Measurements from ENCODE around the gene ALOXE3. TPM values are rescaled to one million over a fixed set of nuclear protein-coding genes. Genes with fewer than 3 reads are reported as not detected.
A peak's percentile ranks its signal among the peaks of the same experiment; 100 is the strongest.

The ALOXE3 gene
- total and polyA plus RNA-seq, 4 donors: 0.12 to 0.68 (median 0.28) TPM; not detected in 1

DNA sequence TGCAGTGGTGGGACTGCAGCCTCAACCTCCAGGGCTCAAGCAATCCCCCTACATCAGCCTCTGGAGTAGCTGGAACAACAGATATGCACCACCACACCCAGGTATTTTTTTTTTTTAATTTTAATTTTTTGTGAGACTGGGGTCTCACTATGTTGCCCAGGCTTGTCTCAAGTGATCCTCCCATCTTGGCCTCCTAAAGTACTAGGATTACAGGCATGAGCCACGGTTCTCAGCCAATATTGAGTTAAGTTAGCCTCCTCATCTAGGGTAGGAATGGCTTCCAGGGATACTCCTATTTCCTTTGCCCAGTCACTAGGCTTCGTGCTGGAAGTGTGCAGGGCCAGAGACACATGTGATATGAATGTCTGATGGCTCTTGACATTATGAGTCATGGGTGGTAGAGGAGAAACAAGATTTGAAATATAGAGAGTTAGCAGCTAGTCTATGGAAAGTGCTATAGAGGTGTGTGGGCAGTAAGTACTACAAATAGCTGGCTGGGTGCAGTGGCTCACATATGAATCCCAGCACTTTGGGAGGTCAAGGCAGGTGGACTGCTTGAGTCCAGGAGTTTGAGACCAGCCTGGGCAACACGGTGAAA, 13.6 kb upstream of the ALOXE3 start:
- 71 to 89% methylated on average over 3 of the region's 3 CpGs for WGBS, 2 donors
- H3K27me3 ChIP-seq (ENCODE audit: control insufficient read depth in 3 of 3, insufficient read depth in 3 of 3, low read length in 2 of 3): peaks cover 0 to 21% (median 9%) of the 10 kb centered on the region in 3 donors
- ATAC-seq (ENCODE audit: insufficient read depth, low FRiP score): no peak

DNA sequence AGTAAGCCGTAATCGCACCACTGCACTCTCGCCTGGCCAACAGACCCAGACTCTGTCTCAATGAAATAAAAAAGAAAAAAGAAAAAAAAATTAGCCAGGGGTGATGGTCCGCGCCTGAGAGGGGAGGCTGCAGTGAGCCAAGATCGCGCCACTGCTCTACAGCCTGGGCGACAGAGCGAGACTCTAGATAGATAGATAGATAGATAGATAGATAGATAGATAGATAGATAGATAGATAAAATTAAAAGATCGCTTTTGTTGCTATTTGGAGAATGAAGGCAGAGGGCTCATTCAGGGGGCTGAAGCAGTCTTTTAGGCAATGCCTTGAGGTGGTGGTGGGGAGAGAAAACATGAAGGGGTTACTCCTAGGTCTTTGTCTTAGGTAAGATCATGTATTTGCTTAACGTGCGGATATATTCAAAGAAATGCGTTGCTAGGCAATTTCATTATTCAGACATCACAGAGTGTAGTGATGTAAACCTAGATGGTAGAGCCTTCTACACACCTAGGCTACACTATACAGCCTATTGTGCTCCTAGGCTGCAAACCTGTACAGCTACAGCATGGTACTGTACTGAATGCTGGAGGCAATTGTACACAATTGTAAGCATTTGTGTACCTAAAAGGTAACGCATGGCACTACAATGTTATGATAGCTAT, 9.9 kb upstream of the ALOXE3 start:
- Histone ChIP-seq H3K4me3 (no peak overlapping the region), H3K27me3 (ENCODE audit: control insufficient read depth in 3 of 3, insufficient read depth in 3 of 3, low read length in 2 of 3) (peaks cover 0 to 43% (median 26%) of the 10 kb centered on the region in 3 donors), H3K36me3 (ENCODE audit: control insufficient read depth in 4 of 4, insufficient read depth in 4 of 4, low read length in 4 of 4) (no peaks in the 10 kb centered on the region), H3K9me3 (ENCODE audit: control insufficient read depth in 4 of 4, insufficient read depth in 3 of 4, low read length in 3 of 4) (no peaks in the 10 kb centered on the region), H3K4me1 (ENCODE audit: control insufficient read depth in 5 of 5, insufficient read depth in 5 of 5, low read length in 5 of 5) (peaks cover 0 to 36% (median 18%) of the 10 kb centered on the region in 5 donors), H3K9ac (ENCODE audit: insufficient read depth in 1 of 2, low read length in 2 of 2) (no peak overlapping the region), H3K27ac (ENCODE audit: low read depth in 1 of 2, low read length in 1 of 2) (no peak overlapping the region)
- ATAC-seq (ENCODE audit: insufficient read depth, low FRiP score): no peak
- 79 to 87% methylated on average over 14 of the region's 14 CpGs for WGBS, 2 donors
- TF ChIP-seq CTCF (IDR thresholded peaks at IDR 0.05; ENCODE audit: control extremely low read depth, extremely low read depth): no peak
- DNase-seq: no peak

More for the DNA sequence above, 13.6 kb upstream of the ALOXE3 start:
- no peak for DNase-seq
- no peaks in the 10 kb centered on the region for H3K9me3 ChIP-seq (ENCODE audit: control insufficient read depth in 4 of 4, insufficient read depth in 3 of 4, low read length in 3 of 4)
- no peak for TF ChIP-seq CTCF (IDR thresholded peaks at IDR 0.05; ENCODE audit: control extremely low read depth, extremely low read depth)
- no peak overlapping the region for H3K27ac ChIP-seq (ENCODE audit: low read depth in 1 of 2, low read length in 1 of 2)
- H3K9ac ChIP-seq (ENCODE audit: insufficient read depth in 1 of 2, low read length in 2 of 2): no peak overlapping the region
- H3K4me1 ChIP-seq (ENCODE audit: control insufficient read depth in 5 of 5, insufficient read depth in 5 of 5, low read length in 5 of 5): peaks cover 0 to 6% (median 0%) of the 10 kb centered on the region in 5 donors
- H3K36me3 ChIP-seq (ENCODE audit: control insufficient read depth in 4 of 4, insufficient read depth in 4 of 4, low read length in 4 of 4): no peaks in the 10 kb centered on the region
- no peak overlapping the region for H3K4me3 ChIP-seq

DNA sequence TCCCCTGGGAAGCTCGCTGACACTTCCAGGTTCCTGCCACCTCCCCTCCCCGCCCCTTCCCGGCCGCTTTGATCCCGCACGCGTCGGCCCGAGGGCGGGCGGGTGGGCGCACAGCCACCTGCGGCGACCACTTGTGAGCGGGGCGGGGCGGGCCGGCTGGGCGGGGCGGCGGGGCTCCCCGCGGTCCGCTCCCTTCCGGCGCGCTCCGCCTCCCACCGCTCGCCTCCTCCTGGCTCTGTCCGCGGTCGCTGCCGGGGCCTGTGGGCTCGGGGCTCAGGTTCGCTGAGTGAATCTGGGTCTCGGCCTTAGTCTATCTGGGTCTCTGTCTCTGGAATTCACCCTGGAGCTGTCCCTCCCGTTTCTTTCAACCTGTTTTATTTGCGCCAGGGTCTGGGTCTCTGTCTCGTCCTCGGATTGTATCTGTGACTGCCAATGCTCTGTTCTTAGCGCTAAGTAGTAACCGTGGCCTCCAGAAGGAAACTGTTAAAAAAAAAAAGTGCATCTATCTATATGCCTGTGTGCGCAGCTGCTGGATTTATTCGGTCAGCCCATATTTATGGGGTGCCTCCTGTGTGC, 8.3 kb upstream of the ALOXE3 start:
- peaks cover 0 to 49% (median 32%) of the 10 kb centered on the region in 5 donors for H3K4me1 ChIP-seq (ENCODE audit: control insufficient read depth in 5 of 5, insufficient read depth in 5 of 5, low read length in 5 of 5)
- H3K9ac ChIP-seq (ENCODE audit: insufficient read depth in 1 of 2, low read length in 2 of 2): peak overlapping the region in 1 of 2 donors; percentile 87
- TF ChIP-seq CTCF (IDR thresholded peaks at IDR 0.05; ENCODE audit: control extremely low read depth, extremely low read depth): no peak
- H3K9me3 ChIP-seq (ENCODE audit: control insufficient read depth in 4 of 4, insufficient read depth in 3 of 4, low read length in 3 of 4): no peaks in the 10 kb centered on the region
- peaks cover 0 to 56% (median 33%) of the 10 kb centered on the region in 3 donors for H3K27me3 ChIP-seq (ENCODE audit: control insufficient read depth in 3 of 3, insufficient read depth in 3 of 3, low read length in 2 of 3)
- H3K27ac ChIP-seq (ENCODE audit: low read depth in 1 of 2, low read length in 1 of 2): peak overlapping the region; percentile 29 to 51
- no peaks in the 10 kb centered on the region for H3K36me3 ChIP-seq (ENCODE audit: control insufficient read depth in 4 of 4, insufficient read depth in 4 of 4, low read length in 4 of 4)
- H3K4me3 ChIP-seq: peak overlapping the region; percentile 34
- WGBS, 2 donors: 1% methylated on average over 44 to 45 of the region's 45 CpGs
- peak; percentile 44 for ATAC-seq (ENCODE audit: insufficient read depth, low FRiP score)
- DNase-seq: peak; percentile 58 to 65 (median 62)

All from lung (tissue), 12 donors.